HFF-Myc (cell line): ENCODE results near the gene TBC1D14.

Experiments used
- DNase-seq: peaks from one replicate; pipeline ENCODE4 v3.0.0-alpha.2; 2011; ENCODE audit warnings: low read depth; ENCODE audit errors: extremely low read depth
- H3K4me3 ChIP-seq: replicated peaks from 2 replicates; pipeline ENCODE4 v1.5.1; 2011; ENCODE audit warnings: low read depth, mild to moderate bottlenecking, control low read depth, low read length
- TF ChIP-seq, protein P1 (sequence below): IDR thresholded peaks from 2 replicates; pipeline ENCODE4 v1.5.1; 2012; ENCODE audit warnings: mild to moderate bottlenecking, low read depth, low read length, control low read depth; ENCODE audit errors: missing control alignments

Gene TBC1D14

DNA sequence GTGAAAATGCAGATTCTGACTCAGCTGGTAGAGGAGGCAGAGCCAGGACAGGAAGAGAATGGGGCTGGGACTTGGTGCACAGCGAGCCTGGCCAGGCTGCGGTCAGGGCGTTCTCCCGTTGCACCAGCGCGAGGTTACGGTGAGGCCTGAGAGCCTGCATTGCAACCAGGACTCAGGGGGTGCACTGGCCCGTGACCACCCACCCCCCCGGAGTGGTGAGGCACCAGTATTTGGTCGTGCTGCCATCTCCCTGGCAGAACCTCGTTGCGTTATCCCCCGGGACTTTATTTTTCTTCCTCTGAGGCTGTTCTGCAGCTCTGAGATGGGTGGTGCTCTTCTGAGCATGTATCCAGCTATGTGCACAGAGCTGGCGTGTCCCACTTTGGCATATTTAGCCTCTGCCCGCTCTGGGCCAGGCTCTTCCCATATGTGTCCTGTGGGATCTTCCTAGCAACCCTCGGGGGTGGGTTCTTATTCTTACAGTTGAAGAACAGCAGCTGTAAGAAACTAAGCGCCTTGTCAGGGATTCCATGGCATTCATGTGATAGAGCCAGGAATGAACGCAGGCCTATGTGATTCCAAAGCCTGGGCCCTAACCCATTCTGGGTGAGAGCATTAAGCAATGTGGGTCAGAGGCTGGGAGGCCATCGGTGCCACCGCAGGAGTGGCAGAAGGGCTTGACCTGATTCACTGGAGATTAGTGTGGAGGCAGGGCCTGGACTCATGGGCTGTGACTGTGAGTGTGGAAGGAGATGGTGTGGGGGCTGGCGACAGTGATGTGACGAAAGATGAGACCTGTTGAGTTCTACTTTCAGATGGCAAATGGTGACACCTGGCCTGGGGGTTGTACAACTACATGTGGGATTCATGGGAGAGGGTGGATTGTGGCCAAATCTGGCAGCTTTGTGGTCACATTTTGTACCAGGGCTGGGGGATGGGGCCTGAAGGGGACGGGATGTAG is 136.6 kb downstream of the TBC1D14 start:
- DNase-seq: no peak
- TF ChIP-seq, protein P1, sequence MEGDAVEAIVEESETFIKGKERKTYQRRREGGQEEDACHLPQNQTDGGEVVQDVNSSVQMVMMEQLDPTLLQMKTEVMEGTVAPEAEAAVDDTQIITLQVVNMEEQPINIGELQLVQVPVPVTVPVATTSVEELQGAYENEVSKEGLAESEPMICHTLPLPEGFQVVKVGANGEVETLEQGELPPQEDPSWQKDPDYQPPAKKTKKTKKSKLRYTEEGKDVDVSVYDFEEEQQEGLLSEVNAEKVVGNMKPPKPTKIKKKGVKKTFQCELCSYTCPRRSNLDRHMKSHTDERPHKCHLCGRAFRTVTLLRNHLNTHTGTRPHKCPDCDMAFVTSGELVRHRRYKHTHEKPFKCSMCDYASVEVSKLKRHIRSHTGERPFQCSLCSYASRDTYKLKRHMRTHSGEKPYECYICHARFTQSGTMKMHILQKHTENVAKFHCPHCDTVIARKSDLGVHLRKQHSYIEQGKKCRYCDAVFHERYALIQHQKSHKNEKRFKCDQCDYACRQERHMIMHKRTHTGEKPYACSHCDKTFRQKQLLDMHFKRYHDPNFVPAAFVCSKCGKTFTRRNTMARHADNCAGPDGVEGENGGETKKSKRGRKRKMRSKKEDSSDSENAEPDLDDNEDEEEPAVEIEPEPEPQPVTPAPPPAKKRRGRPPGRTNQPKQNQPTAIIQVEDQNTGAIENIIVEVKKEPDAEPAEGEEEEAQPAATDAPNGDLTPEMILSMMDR: no peak

DNA sequence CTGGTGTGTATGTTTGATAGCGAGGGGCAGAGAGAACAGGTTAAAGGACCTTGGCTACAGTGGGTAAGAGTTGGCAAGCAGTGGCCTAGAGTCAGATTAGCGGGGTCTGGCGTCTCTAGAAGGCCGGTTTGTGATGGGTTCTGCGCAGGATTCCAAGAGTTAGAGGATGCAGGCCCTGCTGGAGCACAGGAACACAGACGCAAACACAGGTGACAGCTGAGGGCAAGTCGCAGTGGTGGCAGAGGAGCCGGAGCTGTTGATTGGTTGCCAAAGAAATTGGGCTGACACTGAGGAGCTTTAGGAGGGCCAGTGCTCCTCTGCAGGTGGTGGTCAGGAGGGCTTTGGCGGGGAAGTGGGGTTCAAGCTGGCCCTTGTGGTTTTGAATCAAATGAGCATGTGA is 137.3 kb downstream of the TBC1D14 start:
- DNase-seq: no peak
- TF ChIP-seq, protein P1: no peak
- no peak overlapping the region for H3K4me3 ChIP-seq

More for the DNA sequence above, 136.6 kb downstream of the TBC1D14 start:
- no peak overlapping the region for H3K4me3 ChIP-seq

DNA sequence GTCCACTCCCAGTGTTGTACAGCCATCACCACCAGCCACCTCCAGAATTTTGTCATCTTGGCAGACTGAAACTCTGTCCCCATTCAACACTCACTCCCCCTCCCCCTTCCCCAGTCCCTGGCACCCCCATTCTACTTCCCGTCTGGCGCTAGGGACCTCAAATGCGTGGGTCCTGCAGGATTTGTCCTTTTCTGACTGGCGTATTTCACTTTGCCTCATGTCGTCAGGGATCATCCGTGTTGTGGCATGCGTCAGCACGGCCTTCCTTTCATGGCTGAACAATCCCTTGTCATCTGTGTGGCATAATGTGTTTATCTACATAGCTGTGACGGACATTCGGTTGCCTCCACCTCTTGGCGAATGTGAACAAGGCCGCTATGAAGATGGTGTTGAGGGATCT is 139.0 kb downstream of the TBC1D14 start:
- no peak for DNase-seq
- TF ChIP-seq, protein P1: no peak
- no peak overlapping the region for H3K4me3 ChIP-seq

DNA sequence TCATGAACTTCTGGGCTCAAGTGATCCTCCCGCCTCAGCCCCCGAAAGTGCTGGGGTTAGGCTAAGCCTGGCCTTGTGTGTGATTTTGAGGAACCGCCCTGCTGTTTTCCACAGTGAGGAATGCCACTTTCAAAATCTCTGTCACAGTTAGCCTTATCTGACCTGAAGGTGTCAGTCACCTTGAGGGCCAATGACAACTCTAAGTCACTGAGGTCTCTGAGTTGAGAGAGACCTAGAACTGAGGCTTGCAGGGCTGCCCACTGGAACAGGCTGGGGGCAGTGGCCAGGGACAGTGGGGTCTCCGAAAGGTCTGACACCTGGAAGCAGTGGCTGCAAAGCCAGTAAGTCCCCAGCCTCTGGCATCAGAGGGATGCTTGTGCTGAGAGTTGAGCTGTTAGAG is 139.7 kb downstream of the TBC1D14 start:
- H3K4me3 ChIP-seq: no peak overlapping the region
- TF ChIP-seq, protein P1: no peak
- DNase-seq: no peak

DNA sequence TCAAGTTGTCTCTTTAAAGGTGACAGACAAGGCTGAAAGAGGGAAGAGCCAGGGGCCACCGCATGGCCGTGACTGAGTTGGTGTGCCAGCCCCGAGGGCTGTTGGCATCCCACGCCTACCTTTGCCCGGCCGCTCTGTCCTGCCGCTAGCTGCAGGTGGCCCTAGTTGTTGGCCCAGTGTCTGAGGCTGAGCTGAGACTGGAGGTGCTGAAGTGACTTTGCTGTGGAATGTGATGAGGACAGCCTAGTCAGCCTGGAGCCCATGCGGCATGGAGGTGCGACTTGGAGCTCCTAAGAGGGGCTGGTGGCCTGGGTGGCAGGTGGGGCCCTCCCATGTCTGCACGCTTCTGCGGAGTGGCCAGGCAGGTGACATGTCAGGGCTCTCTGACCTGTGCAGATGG is 140.1 kb downstream of the TBC1D14 start:
- DNase-seq: no peak
- no peak overlapping the region for H3K4me3 ChIP-seq
- TF ChIP-seq, protein P1: no peak

DNA sequence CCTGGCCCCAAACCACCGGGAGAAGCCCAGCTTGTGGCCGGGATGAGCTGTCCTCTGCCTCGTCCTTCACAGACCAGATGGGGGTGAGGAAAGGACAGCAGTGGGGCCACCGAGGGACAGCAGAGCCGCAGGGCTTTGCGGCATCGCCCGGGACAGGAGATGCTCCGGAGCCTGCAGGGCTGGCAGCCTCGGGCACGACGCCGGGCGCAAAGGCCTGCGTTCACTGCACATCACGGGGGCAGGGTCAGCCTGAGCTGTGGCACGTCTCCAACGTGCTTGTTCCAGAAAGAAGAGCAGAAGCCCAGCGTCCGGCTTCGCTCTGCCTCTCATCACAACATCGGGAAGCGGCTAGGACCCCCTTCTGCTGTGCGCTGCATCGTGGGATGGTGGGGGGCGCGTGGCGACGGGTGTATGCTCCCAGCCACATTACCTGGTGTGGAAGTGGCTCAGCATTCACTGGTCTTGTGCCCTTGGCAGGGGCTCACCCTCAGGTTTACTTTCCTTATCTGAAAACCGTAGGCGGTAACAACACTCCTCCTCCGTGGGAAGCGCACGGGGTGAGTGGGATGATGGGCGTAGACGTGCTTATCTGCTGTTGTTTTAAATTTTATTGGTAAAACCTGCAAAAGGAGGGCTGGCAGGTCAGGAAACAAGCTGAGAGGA is 141.0 kb downstream of the TBC1D14 start:
- TF ChIP-seq, protein P1: no peak
- DNase-seq: no peak
- no peak overlapping the region for H3K4me3 ChIP-seq
